HG03575 (cell line): ENCODE results near the gene PBX3.

Experiments used
- ATAC-seq: cut with Tn5 transposase; IDR thresholded peaks from one replicate; pipeline ENCODE4 v1.9.1; 2021; ENCODE audit not compliant: unreplicated experiment, insufficient number of reproducible peaks, low FRiP score; ENCODE audit errors: extremely low read depth

The PBX3 gene

GRCh38 chr9:125996791-125997190, 249.6 kb downstream of the PBX3 start:
- ATAC-seq: no peak

- ATAC-seq: no peak
Observed at GRCh38 chr9:125997196-125997823, 250.1 kb downstream of the PBX3 start.

- ATAC-seq: no peak
Observed at GRCh38 chr9:125998837-125999503, 251.8 kb downstream of the PBX3 start.

GRCh38 chr9:125999504-125999881, 252.3 kb downstream of the PBX3 start:
- no peak for ATAC-seq

GRCh38 chr9:126000256-126000655, 253.1 kb downstream of the PBX3 start:
- no peak for ATAC-seq

- no peak for ATAC-seq
Observed at GRCh38 chr9:126000731-126001580, 253.8 kb downstream of the PBX3 start.

GRCh38 chr9:126001581-126002225, 254.5 kb downstream of the PBX3 start:
- ATAC-seq: no peak

GRCh38 chr9:126002476-126003350, 255.5 kb downstream of the PBX3 start:
- ATAC-seq: no peak

GRCh38 chr9:126009047-126009446, 261.9 kb downstream of the PBX3 start:
- ATAC-seq: no peak

- ATAC-seq: no peak
Observed at GRCh38 chr9:126014726-126015125, 267.6 kb downstream of the PBX3 start.

- no peak for ATAC-seq
Observed at GRCh38 chr9:126015424-126015823, 268.3 kb downstream of the PBX3 start.

GRCh38 chr9:126016579-126017290, 269.6 kb downstream of the PBX3 start:
- no peak for ATAC-seq
